Epithelial cell of prostate (primary cell): ENCODE data around the gene ARHGEF11.

Source experiments
- DNase-seq: peaks from one replicate; pipeline ENCODE4 v3.0.0-alpha.2; 2011; ENCODE audit warnings: low read depth, low spot score
- H3K27ac ChIP-seq: fragments of 450-650 bp; 2 replicates; pipeline ENCODE4 v1.5.1; 2017; ENCODE audit warnings: mild to moderate bottlenecking

The ARHGEF11 gene

DNA sequence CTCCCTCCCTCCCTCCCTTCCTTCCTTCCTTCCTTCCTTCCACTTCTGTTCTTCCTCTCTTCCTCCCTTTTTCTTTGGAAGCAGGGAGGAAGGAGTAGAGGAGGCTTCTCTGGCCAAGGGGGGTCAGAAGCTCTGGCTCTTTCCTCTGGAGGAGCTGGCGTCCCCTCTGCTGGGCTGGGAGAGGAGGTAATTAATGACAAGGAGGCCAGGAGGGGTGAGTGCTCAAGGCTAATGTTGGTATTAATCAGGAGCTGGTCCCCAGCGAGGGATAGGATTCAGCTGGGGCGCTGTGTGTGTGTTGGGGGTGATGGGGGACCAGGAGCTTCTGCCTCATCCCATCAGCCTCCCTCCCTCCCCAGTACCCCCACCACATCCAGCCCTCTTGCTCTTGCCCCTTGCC lies 158.2 kb downstream of the ARHGEF11 start:
- H3K27ac ChIP-seq = no peak overlapping the region
- DNase-seq = no peak

DNA sequence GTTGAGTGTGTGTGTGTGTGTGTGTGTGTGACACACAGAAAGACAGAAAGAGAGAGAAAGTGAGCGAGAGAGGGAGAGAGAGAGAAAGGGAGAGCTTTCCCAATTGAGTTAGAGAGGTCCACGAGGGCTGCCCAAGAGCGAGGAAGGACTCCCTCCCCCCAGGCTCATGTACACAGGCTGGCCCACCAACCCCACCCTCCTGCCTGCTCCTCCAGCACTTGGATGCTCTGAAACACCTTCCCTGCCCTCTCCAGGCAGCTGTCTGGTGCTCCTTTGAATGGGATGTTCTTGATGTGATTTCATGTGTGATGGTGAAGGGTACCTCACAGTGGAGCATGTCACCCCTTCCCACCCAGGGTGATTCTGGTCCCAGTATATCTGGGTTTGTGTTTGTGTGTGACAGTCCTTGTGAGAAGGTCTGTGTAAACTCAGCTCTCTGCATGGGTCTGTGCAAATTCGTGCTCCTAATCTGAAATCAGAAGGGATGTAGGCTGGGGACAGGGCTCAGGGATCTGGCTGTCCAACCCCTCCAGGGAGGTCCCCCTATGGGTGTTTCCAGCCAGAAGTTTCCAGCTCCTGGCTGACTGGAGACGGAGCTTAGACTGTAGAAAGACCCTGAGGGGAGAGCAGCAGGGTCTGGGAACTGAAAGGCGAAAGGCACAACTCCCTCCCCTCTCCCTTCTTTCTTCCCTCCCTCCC lies 158.8 kb downstream of the ARHGEF11 start:
- no peak for DNase-seq
- no peak overlapping the region for H3K27ac ChIP-seq

DNA sequence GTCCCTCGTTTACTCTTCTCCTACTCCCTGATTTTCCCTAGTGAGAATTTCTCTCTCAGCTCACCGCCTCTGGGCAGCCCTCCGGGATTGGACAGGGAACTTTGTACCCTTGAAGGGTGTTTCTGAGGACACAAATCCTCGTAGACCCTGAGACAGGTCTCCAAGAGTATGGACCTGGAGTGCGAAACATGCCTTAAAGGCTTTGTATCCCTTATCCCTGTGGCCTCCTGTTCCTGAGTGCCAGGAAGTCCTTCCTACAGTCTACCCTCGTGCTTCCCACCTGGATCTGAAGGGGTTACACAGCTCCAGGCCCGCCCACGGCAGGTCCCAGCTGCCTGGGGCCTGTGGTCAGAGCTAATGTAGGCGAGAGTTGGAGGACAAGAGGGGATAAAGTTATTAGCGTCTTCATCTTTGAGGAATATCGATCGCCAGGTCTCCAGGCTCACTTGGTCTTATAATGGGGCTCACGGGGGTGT lies 159.6 kb downstream of the ARHGEF11 start:
- no peak overlapping the region for H3K27ac ChIP-seq
- DNase-seq = no peak

DNA sequence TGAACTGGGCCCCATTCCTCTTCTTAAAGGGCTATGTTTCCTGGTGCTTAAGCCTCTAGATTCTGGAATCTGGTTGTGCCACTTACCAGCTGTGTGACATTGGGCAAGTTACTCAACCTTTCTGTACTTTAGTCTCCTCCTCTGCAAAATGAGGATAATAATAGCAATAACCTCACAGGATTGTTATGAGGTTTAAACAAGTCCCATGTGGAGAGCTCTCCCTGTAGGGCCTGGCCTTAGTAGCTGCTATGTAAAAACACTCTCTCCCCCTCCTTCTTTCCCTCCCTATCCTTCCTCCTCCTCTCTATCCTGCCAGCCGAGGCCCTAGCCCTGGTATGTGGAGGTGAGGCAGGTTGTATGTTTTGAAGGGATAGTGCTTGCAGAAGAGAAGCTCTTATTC lies 160.2 kb downstream of the ARHGEF11 start:
- DNase-seq = no peak
- no peak overlapping the region for H3K27ac ChIP-seq
